Measurements from ENCODE around the gene LRRC74B.
"Not testable (repeated sequence)": the region's sequence is repeated elsewhere in the genome, so short reads cannot be mapped to it uniquely, and the experiment has no call there.

LRRC74B gene

GRCh38 chr22:21075516-21076138 lies 29.9 kb downstream of the LRRC74B start:
- no peak overlapping the region for H3K4me3 ChIP-seq (ENCODE audit: low read depth, low read length)

- no peak overlapping the region for H3K4me3 ChIP-seq (ENCODE audit: low read depth, low read length)
Observed at GRCh38 chr22:21076912-21077625, 31.3 kb downstream of the LRRC74B start.

GRCh38 chr22:21077884-21078508 lies 32.2 kb downstream of the LRRC74B start:
- no peak overlapping the region for H3K4me3 ChIP-seq (ENCODE audit: low read depth, low read length)

- H3K4me3 ChIP-seq (ENCODE audit: low read depth, low read length), result no peak overlapping the region
Observed at GRCh38 chr22:21078916-21079315, 33.2 kb downstream of the LRRC74B start.

- H3K4me3 ChIP-seq (ENCODE audit: low read depth, low read length), result no peak overlapping the region
Observed at GRCh38 chr22:21079493-21079892, 33.7 kb downstream of the LRRC74B start.

- H3K4me3 ChIP-seq (ENCODE audit: low read depth, low read length), result no peak overlapping the region
Observed at GRCh38 chr22:21080435-21081137, 34.8 kb downstream of the LRRC74B start.

- H3K4me3 ChIP-seq (ENCODE audit: low read depth, low read length), result no peak overlapping the region
Observed at GRCh38 chr22:21082248-21082647, 36.5 kb downstream of the LRRC74B start.

- no peak overlapping the region for H3K4me3 ChIP-seq (ENCODE audit: low read depth, low read length)
Observed at GRCh38 chr22:21087119-21087518, 41.4 kb downstream of the LRRC74B start.

- H3K4me3 ChIP-seq (ENCODE audit: low read depth, low read length), result not testable (repeated sequence)
Observed at GRCh38 chr22:21087926-21088325, 42.2 kb downstream of the LRRC74B start.

- not testable (repeated sequence) for H3K4me3 ChIP-seq (ENCODE audit: low read depth, low read length)
Observed at GRCh38 chr22:21091220-21091619, 45.5 kb downstream of the LRRC74B start.

- no peak overlapping the region for H3K4me3 ChIP-seq (ENCODE audit: low read depth, low read length)
Observed at GRCh38 chr22:21092797-21093554, 47.2 kb downstream of the LRRC74B start.

GRCh38 chr22:21093555-21094137 lies 47.9 kb downstream of the LRRC74B start:
- not testable (repeated sequence) for H3K4me3 ChIP-seq (ENCODE audit: low read depth, low read length)

- H3K4me3 ChIP-seq (ENCODE audit: low read depth, low read length), result no peak overlapping the region
Observed at GRCh38 chr22:21094911-21095772, 49.4 kb downstream of the LRRC74B start.

- no peak overlapping the region for H3K4me3 ChIP-seq (ENCODE audit: low read depth, low read length)
Observed at GRCh38 chr22:21095773-21096107, 50.0 kb downstream of the LRRC74B start.

GRCh38 chr22:21096878-21097277 lies 51.1 kb downstream of the LRRC74B start:
- not testable (repeated sequence) for H3K4me3 ChIP-seq (ENCODE audit: low read depth, low read length)

- no peak overlapping the region for H3K4me3 ChIP-seq (ENCODE audit: low read depth, low read length)
Observed at GRCh38 chr22:21098099-21098671, 52.4 kb downstream of the LRRC74B start.

GRCh38 chr22:21099578-21099977 lies 53.8 kb downstream of the LRRC74B start:
- no peak overlapping the region for H3K4me3 ChIP-seq (ENCODE audit: low read depth, low read length)

GRCh38 chr22:21100149-21101032 lies 54.6 kb downstream of the LRRC74B start:
- no peak overlapping the region for H3K4me3 ChIP-seq (ENCODE audit: low read depth, low read length)

All from iPS-11a (cell line).